GM18861 (cell line): ENCODE data around the gene TCF3.

Experiments
- ATAC-seq: cut with Tn5 transposase; IDR thresholded peaks from one replicate; pipeline ENCODE4 v1.9.1; 2021; ENCODE audit not compliant: unreplicated experiment

Gene TCF3

DNA sequence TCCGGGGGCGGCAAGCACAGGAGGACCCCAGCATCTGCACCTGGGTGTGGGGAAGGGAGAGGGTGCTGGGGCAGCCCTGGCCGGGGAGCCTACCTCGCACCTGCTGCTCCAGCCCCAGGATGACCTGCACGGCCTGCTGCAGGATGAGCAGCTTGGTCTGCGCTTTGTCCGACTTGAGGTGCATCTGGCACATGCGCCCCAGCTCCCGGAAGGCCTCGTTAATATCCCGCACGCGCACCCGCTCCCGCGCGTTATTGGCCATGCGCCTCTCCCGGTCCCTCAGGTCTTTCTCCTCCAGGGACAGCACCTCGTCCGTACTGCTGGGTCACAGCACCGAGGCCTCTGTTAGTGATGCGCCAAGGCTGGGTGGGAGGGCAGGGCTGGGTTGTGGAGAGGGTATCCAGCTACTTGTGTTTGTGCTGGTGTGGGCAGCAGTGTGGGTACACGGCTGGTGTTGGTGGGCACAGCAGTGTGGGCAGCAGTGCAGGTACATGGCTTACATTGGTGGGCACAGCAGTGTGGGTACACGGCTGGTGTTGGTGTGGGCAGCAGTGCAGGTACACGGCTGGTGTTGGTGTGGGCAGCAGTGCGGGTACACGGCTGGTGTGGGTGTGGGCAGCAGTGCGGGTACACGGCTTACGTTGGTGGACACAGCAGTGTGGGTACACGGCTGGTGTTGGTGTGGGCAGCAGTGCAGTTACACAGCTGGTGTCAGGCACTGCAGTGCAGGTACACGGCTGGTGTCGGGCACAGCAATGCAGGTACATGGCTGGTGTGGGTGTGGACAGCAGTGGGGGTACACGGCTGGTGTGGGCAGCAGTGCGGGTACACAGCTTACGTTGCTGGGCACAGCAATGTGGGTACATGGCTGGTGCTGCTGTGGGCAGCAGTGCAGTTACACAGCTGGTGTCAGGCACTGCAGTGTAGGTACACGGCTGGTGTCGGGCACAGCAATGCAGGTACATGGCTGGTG lies 40.0 kb downstream of the TCF3 start:
- no peak for ATAC-seq

DNA sequence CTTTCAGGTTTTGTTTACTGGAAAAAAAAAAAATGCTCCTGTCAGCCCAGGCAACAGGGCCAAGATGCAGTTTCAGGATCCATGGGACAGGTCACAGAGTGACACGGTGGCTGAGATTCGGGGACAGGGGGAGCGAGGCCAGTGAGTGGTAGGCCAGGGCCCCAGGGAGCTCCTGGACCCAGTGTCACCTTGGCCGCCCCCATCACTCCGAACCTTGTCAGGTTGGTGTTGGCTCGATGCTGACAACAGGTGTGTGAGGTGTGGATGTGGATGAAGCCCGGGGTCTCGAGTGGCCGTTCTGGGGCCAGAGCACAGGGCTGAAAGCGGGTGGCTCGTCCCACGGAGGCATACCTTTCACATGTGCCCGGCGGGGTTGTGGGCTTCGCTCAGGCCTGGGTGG lies 41.1 kb downstream of the TCF3 start:
- ATAC-seq = no peak

DNA sequence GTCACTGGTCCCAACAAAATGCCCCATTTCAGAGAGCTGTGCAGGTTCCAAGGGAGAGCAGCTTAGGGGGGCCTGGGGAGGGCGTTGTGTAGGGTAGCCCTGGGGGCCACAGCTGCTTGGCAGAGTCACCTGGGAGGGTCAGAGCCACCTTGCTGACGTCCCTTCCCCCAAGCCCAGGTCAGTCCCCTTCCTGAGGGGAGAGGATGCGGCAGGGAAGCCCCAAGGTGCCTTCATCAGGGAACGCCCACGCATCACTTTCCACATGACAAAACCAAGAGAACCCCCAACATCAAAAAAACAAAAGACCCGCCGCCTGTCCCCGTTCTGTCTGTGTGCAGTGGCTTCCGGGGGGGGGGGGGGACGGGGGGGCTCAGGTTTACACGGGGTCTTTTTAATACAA lies 41.8 kb downstream of the TCF3 start:
- no peak for ATAC-seq

DNA sequence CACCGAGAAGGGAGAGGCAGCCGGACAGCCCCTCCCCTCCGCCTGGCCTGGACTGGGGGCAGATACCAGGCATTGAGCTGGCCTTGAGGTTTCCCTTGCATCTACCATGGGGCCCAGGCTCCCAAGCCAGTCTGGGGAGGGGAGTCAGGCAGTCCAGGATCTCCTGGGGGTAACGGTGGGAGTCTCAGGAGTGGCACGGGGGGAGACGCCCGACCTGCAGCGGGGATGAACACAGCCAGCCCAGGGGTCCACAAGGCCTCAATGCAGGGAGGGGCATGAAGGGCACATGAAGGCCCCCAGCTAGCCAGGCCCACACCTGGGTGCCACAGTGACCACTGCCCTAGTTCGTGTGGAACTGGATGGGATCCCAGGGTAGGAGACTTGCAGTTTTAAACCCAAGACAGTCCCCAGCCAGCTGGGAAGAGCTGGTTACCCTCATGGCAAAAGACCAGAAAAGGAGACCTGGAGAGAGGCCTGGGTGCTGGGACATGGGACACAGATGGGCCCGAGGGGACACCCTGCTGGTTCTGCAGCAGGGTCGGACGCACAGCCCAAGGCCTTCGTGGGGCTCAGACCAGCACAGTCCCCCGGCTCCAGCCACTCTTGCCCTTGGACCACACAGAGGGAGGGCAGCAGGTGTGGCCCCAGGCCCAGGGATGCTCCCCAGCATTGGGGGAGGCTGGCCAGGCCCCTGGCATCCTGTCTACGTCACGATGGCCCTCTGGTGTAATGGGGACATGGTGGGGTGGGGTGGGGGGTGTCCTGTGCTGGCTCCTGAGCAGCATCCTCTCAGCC lies 42.5 kb downstream of the TCF3 start:
- ATAC-seq = no peak

DNA sequence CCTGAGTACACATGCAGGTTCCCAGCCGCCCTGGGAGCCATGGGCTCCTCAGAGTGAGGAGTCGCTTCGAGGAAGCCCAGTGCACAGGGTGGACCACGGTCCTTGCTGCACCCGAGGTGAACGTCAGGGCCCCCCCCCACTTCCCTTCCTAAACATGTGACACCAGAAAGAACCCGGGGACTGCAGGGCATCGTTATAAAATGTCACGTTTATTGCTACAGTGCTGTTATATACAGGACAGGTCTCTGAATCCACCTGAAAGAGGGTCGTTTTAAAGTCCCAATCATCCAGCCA lies 43.4 kb downstream of the TCF3 start:
- ATAC-seq = no peak

DNA sequence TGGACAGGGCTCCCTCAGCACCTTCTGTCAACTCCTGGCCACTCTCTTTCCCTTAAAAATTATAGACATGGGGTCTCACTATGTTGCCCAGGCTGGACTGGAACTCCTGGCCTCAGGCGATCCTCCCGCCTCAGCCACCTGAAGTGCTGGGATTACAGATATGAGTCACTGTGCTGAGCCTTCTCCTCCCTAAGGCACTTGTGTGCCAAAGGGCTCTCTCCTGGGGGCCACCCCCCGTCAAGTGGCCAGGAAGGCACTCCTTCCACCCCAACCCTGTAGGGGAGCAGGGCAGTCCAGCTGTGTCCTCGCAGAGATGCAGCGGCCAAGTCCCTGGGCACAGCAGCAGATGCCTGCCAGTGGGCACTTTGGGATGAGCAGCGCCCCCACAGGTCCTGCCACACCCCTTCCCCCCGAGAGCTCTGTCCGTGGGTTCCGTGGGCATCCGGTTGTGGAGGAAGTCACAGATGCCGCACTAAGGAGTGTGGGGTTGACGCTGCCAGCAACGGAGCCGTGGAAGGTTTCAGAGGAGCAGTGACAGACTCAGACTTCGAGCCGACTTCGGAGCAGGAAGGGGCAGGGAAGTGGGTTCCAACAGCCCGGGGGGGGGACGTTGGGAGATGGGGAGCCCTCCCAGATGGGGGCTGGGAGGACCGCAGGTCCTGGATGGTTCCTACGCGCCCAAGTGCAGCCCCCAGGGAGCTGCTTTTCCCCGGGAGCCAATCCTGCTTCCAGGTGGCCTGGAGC lies 43.9 kb downstream of the TCF3 start:
- no peak for ATAC-seq

DNA sequence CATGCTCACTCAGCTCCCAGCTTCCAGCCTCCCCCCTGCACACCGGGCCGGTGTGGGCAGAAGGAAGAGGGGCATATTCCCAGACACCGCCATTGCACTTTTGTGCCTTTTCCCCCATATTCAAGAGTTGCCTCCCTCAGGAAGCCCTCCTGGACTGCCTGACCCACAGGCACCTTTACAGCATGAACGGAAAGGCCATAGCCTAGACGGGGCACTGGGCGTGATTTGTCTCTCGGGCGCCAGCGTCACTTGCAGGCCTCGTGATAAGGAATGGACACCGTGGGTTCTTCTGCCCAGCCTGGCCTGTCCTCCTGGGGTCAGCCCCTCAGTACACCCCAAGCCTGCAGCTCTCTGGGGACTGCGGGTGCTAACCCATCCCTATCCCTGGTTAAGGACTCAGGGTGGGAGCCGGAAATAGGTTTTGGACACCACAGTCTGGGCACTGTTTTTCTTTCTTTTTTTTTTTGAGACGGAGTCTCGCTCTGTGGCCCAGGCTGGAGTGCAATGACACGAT lies 46.2 kb downstream of the TCF3 start:
- no peak for ATAC-seq

DNA sequence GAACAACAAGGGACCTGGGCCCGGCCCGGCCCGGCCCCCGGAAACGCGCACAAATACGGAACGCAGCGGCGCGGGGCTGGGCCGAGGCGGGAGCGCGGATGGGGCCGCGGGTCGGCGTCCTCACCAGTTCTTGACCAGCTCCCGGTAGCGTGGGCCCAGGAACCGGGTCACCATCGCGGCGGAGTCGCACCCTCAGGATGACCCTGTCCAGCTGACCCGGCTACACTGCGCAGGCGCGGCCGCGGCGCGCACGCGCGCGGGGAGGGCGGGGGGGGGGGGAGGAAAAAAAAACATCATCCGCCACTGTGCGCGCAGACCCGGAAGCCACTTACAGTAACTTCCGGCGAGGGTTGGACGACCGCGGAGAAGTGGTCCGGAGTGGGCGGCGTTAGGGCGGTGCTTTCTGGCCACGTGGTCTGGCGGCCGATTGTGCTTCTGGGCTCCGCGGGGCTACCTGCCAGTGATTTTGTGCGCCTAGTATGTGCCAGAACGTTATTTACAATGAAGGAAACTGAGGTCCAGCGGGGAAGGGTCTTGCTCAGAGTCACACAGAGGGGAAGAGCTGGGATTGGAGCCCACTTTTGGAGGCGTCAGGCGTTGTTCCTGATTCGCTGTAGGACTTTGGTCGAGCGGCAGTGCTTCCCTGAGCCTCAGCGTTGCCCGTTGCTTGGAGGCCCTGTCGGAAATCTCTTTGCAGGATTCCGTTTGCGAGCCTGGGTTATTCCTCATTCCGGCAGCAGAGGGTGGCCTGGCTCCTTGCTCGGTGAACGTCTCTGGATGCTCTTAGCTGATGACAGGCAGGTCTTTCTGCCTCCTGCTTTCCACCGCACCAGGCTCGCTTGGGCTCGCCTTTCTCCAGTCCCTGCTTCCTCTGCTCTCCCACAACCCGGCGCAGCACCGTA lies 46.9 kb downstream of the TCF3 start, which contains the start of gene UQCR11:
TSS of gene UQCR11 (minus strand) at position 227 of the 902 bp plus-strand sequence. CDS start at position 174, 53 bp downstream.
- ATAC-seq = peak; percentile 71

DNA sequence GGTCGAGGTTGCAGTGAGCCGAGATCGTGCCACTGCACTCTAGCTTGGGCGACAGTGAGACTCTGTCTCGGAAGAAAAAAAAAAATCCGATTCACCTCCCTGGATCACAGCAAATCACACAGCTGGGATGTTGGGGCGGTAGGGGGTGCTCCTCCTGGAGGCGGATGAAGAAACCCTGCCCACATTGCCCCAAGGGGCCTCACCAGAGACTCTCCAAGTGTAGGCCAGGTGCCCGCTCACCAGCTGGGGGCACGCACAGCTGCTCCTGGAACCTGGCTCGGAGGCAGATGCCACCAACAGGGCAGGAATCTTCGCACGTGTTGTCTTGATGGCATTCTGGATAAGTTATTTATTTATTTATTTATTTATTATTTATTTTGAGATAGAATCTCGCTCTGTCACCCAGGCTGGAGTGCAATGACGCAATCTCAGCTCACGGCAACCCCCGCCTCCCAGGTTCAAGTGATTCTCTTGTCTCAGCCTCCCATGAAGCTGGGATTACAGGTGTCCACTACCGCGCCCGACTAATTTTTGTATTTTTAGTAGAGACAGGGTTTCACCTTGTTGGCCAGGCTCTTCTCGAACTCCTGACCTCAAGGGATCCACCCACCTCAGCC lies 50.2 kb downstream of the TCF3 start:
- no peak for ATAC-seq

DNA sequence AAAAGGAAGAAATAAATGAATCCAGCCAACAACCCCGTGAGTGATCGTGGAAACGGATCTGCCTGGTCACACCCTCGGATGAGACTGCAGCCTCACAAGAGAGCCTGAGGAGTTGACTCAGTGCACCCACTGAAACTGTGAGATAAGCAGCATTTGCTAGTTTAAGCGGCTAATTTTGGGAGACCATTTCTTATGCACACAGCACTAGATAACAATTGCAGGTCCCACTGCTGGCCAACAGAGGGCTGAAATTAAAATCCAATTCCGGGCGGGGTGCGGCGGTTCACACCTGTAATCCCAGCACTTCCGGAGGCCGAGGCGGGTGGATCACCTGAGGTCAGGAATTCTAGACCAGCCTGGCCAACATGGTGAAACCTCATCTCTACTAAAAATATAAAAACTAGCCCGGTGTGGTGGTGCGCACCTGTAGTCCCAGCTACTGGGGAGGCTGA lies 50.8 kb downstream of the TCF3 start:
- no peak for ATAC-seq

DNA sequence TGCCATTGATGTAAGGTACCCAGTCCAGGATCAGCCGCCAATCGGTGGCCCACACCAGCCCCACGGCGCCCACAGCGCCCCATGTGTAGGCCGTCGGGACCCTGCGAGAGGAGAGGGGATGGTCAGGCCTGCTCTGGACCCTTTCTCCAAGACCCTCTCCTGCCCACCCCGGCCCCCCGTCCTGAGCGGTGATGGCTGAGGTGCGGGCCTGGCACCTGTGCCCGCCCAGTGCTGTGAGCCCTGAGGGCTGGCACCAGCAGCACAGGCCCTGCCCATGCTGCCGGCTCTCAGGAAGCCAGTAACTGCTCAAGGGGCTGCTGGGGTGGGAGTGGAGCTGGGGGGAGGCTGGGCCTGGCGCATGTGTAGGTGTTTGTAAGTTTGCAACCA lies 53.0 kb downstream of the TCF3 start:
- ATAC-seq = no peak

DNA sequence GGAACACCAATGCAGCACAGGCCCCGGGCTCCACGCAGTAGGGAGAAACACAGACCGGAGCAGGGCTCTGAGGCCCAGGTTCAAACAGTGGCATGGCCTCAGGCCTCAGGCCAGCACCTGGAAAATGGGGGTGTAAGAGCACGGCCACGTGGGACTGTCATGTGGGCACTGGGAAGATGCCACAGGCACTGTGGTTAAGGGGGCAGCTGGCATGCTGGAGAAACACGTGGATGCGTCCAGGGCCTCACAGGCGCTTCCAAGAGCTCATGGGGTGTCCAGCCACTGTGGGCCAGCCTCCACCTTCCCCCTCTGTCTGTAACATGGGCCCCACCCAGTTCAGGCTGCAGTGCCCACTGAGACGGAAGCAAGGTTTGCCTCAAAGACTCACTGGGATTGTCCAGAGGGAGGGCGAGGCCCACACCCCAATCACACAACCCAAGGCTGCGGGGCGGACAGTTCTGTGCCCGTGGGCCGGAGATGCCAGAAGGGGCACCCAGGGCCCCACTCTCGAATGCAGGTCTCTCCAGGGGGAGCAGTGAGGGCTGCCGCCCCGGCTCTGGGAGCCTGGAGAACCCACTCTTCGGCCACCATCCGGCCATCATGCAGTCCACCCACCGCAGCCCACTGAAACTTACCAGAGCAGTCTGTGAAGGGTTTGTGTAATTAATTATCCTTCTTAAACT lies 53.5 kb downstream of the TCF3 start:
- no peak for ATAC-seq

DNA sequence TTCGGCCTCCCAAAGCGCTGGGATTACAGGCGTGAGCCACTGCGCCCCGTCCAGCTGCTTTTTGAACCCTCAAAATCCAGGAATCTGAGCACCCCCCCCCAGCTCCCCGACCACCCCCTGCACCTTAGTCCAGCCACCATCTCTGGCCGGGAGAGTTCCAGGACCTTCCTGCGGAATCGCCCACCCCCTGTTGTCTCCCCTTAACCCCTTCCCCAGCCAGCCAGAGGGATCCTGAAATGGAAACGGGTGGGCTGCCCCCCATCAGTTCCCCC lies 59.0 kb downstream of the TCF3 start:
- no peak for ATAC-seq

DNA sequence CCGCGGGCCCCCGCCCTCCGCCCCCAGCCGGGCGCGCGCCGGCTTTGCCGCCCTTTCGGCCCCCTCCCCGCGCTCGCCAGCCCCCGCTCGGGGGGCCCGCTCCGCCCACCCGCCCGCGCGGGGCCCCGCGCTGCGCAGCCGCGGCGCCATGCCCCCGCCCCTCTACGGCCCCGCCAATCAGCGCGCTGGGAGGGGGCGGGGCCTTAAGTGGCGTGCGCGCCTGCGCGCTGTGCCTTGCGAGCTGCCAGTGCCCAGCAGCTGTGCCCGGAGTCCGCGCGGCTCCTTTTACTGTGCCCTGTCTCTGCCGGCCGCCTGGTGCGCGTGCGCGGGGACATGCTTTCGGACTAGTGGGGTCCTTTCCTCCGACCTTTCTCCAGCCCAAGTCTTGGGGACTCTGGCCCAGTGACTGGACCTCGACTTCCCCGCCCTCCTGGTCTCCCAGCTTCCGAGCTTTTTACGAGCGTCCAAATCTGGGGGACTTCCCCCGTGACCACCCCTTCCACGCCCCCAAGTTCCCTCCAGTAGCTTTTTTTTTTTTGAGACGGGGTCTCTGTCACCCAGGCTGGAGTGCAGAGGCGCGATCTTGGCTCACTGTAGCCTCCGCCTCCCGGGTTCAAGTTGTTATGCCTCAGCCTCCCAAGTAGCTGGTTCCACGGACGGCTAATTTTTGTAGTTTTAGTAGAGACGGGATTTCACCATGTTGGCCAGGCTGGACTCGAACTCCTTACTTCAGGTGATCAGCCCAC lies 59.5 kb downstream of the TCF3 start, which contains the start of gene MBD3:
TSS of gene MBD3 (minus strand) at position 111 of the 746 bp plus-strand sequence. CDS start 234 bp downstream, outside the sequence.
- peak; percentile 60 for ATAC-seq

DNA sequence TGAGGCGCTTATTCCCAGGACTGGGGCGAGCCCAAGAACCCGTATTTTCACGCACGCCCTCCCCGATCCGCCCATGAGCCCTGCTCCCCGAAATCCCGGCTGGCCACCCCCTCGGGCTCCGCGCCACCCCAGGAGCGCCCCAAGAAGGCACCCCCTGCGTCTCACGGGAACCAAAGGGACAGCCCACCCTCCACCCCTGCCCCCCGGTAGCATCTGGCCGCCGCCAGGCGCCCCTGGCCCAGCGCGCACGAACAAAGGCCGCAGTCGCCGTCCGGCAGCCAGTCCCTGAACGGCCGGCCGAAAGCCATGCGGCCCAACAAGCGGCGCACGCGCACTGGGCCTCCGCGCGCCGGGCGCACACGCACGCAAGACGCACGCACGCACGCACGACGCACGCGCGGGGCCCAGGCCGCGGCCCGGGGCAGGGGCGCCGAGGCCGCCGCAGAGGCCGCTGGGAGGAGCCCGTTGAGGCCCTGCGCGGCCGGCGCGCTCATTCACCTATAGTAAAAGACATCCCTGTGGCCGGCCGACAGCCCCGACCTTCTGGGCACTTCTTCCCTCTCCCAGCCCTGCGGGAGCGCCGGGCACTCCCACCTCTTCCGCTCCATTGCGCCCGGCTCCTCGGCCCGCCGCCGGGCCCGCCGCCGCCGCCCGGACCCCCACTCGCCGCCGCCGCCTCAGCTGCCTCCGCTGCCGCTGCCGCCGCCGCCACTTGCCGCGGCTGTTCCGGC lies 60.2 kb downstream of the TCF3 start:
- peak; percentile 57 for ATAC-seq

DNA sequence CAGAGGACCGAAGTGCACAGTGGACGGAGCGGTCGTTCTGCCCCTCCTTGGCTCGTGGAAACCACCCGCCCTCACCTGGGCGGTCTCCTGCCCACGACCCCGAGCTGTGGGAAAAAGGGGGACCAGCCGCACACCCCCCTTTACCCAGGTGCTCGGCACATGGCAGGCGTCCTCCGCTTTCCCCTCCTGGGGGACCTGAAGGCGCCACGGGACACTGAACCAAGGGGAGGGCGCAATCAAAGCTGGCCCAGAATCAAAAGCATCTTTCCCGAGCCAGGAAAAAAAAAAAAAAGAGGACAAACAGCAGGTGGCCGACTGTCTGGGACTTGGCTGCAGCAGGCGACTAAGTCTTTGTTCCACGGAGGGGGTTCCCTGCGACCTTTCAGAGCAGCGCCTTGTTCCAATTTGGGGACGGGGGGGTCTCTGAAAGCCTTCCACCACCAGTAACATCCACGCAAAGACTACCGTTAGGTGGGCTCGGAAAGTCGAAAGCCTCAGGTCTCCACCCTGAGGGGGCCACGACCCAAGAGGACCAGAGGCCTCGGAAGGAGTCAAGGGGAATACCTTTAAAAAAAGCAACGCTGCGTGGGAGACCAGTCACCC lies 60.9 kb downstream of the TCF3 start:
- ATAC-seq = no peak

DNA sequence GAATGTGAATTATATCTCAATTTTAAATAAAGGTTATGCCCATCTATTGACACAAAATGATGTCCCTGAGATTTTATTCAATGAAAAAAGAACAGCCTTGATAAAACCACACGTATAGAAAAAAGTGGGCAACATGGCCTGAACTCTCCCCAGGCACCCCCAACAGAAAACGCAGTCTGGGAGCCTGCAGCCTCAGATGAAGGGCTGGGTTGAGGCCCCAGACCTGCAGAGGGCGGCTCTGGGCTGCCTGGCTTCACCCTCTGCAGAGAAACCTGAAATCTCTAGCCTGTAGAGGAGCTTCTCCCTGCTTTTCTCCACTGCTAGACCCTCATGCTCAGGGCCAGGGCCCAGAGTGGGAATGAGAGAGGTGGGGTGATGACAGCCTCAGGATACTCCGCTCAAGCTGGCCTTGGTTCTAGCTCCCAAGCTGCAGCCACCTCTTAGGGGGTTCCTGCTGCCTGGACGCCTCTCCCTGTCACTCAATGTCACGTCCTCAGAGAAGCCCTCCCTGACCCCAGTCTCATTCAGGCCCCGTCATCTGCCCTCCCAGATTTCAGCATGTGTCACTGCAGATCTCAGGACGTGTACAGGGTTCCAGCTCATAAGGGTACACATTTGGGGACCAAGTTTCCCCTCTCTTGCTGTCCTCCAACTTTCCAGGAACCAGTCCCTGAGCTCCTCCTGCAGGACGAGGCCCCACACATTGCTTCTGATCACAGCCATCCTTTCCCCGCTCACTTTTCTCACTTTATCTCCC lies 61.6 kb downstream of the TCF3 start:
- ATAC-seq = no peak
